ENCODE data around the gene MYO9B.

MYO9B gene

DNA sequence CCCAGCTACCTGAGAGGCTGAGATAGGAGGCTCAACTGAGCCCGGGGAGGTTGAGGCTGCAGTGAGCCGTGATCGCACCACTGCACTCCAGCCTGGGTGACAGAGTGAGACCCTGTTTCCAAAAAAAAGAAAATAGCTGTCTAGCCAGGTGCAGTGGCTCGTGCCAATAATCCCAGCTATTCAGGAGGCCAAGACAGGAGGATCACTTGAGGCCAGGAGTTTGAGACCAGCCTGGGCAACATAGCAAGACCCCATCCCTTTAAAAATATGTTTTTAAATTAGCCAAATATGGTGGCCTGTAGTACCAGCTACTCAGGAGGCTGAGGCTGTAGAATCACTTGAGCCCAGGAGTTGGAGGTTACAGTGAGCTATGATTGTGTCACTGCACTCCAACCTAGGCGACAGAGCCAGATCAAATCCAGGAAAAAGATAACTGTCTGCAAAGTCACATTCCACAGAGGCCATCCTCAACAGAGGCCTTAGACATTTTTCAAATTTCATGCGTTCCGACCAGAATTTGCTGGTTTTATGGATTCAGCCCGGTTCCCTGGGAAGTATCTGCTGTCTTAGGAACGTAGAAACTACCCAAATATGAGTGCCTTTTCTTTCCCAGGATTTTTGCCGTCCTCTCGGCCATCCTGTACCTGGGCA is 80.8 kb downstream of the MYO9B start:
- Histone ChIP-seq H3K27me3 (ENCODE audit: control insufficient read depth, low read length) (no peaks in the 10 kb centered on the region), H3K4me2 (ENCODE audit: low read length) (no peak overlapping the region), H3K4me1 (ENCODE audit: control insufficient read depth, low read length) (peaks cover 9% of the 10 kb centered on the region), H3K36me3 (ENCODE audit: control insufficient read depth, low read length) (peaks cover 74% of the 10 kb centered on the region), H3K9me2 (replicated peaks; ENCODE audit: control insufficient read depth, low read length) (no peaks in the 10 kb centered on the region), H3F3A (ENCODE audit: control insufficient read depth, insufficient read depth) (no peaks in the 10 kb centered on the region), H3K27ac (ENCODE audit: low read depth, low read length) (no peak overlapping the region), H3K79me2 (ENCODE audit: control insufficient read depth, low read length) (no peaks in the 10 kb centered on the region), H3K9me3 (ENCODE audit: control insufficient read depth, insufficient read depth, low read length) (no peaks in the 10 kb centered on the region), H3K4me3 (ENCODE audit: low read length) (no peak overlapping the region), H4K20me1 (ENCODE audit: control insufficient read depth, insufficient read depth, low read depth, low read length) (no peaks in the 10 kb centered on the region)
- TF ChIP-seq EZH2phosphoT487 (IDR thresholded peaks at IDR 0.05; ENCODE audit: borderline replicate concordance, low read length), result no peak
- TF ChIP-seq, protein P1, sequence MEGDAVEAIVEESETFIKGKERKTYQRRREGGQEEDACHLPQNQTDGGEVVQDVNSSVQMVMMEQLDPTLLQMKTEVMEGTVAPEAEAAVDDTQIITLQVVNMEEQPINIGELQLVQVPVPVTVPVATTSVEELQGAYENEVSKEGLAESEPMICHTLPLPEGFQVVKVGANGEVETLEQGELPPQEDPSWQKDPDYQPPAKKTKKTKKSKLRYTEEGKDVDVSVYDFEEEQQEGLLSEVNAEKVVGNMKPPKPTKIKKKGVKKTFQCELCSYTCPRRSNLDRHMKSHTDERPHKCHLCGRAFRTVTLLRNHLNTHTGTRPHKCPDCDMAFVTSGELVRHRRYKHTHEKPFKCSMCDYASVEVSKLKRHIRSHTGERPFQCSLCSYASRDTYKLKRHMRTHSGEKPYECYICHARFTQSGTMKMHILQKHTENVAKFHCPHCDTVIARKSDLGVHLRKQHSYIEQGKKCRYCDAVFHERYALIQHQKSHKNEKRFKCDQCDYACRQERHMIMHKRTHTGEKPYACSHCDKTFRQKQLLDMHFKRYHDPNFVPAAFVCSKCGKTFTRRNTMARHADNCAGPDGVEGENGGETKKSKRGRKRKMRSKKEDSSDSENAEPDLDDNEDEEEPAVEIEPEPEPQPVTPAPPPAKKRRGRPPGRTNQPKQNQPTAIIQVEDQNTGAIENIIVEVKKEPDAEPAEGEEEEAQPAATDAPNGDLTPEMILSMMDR (IDR thresholded peaks at IDR 0.05; ENCODE audit: low read depth, low read length, poor library complexity, severe bottlenecking), result no peak

DNA sequence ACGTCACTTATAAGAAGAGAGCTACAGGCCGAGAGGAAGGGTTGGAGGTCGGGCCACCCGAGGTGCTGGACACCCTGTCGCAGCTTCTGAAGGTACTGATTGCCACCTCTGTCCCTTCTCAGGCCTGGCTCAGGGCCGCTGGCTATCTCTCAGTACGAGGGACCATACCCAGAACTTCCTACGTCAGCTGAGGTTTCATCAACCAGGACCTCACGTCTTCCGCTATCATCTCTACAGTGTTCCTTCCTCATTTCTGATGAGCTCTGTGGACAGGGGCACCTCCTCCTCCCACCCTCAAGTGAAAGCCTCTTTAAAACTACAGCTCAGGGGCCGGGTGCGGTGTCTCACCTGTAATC is 81.3 kb downstream of the MYO9B start:
- Histone ChIP-seq H3K9me3 (ENCODE audit: control insufficient read depth, insufficient read depth, low read length) (no peaks in the 10 kb centered on the region), H3K4me1 (ENCODE audit: control insufficient read depth, low read length) (peaks cover 7% of the 10 kb centered on the region), H3K27me3 (ENCODE audit: control insufficient read depth, low read length) (no peaks in the 10 kb centered on the region), H3K4me3 (ENCODE audit: low read length) (no peak overlapping the region), H3K9me2 (replicated peaks; ENCODE audit: control insufficient read depth, low read length) (no peaks in the 10 kb centered on the region), H3K36me3 (ENCODE audit: control insufficient read depth, low read length) (peaks cover 70% of the 10 kb centered on the region), H3K27ac (ENCODE audit: low read depth, low read length) (no peak overlapping the region), H3K79me2 (ENCODE audit: control insufficient read depth, low read length) (no peaks in the 10 kb centered on the region), H3F3A (ENCODE audit: control insufficient read depth, insufficient read depth) (no peaks in the 10 kb centered on the region), H4K20me1 (ENCODE audit: control insufficient read depth, insufficient read depth, low read depth, low read length) (no peaks in the 10 kb centered on the region), H3K4me2 (ENCODE audit: low read length) (no peak overlapping the region)
- TF ChIP-seq, protein P1 (IDR thresholded peaks at IDR 0.05; ENCODE audit: low read depth, low read length, poor library complexity, severe bottlenecking), result no peak
- TF ChIP-seq EZH2phosphoT487 (IDR thresholded peaks at IDR 0.05; ENCODE audit: borderline replicate concordance, low read length), result no peak

DNA sequence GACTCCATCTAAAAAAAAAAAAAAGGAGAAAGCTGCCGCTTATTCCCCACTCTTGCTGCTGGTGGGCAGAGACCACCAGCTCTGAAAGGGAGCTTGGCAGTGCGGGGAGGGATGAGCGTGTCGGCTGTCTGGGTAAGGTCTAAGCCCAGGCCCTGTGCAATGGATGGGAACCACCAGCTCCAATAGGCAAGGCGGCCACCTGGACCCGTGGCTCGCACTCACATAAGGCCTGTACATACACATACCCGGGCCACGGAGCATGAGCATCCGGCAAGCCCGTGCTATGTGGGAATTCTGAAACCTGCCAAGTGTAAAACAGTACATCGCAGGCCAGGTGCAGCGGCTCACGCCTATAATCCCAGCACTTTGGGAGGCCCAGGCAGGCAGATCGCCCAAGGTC is 83.0 kb downstream of the MYO9B start:
- no peak overlapping the region for H3K4me2 ChIP-seq (ENCODE audit: low read length)
- TF ChIP-seq EZH2phosphoT487 (IDR thresholded peaks at IDR 0.05; ENCODE audit: borderline replicate concordance, low read length), result no peak
- TF ChIP-seq, protein P1 (IDR thresholded peaks at IDR 0.05; ENCODE audit: low read depth, low read length, poor library complexity, severe bottlenecking), result no peak
- no peak overlapping the region for H3K27ac ChIP-seq (ENCODE audit: low read depth, low read length)
- no peaks in the 10 kb centered on the region for H4K20me1 ChIP-seq (ENCODE audit: control insufficient read depth, insufficient read depth, low read depth, low read length)
- H3K9me3 ChIP-seq (ENCODE audit: control insufficient read depth, insufficient read depth, low read length), result no peaks in the 10 kb centered on the region
- H3K4me3 ChIP-seq (ENCODE audit: low read length), result no peak overlapping the region
- H3F3A ChIP-seq (ENCODE audit: control insufficient read depth, insufficient read depth), result no peaks in the 10 kb centered on the region
- H3K36me3 ChIP-seq (ENCODE audit: control insufficient read depth, low read length), result peaks cover 80% of the 10 kb centered on the region
- no peaks in the 10 kb centered on the region for H3K27me3 ChIP-seq (ENCODE audit: control insufficient read depth, low read length)
- no peaks in the 10 kb centered on the region for H3K9me2 ChIP-seq (replicated peaks; ENCODE audit: control insufficient read depth, low read length)
- H3K4me1 ChIP-seq (ENCODE audit: control insufficient read depth, low read length), result peaks cover 7% of the 10 kb centered on the region
- no peaks in the 10 kb centered on the region for H3K79me2 ChIP-seq (ENCODE audit: control insufficient read depth, low read length)
